Measurements from ENCODE around the gene WNT7B.

Gene WNT7B

GRCh38 chr22:45884201-45885062 lies 92.5 kb downstream of the WNT7B start:
- no peak for DNase-seq

- DNase-seq, result no peak
These were observed 93.2 kb downstream of the WNT7B start for GRCh38 chr22:45883811-45884170.

GRCh38 chr22:45882881-45883810 lies 93.8 kb downstream of the WNT7B start:
- DNase-seq, result no peak

- no peak for DNase-seq
These were observed 95.5 kb downstream of the WNT7B start for GRCh38 chr22:45881524-45881875.

- no peak for DNase-seq
These were observed 96.0 kb downstream of the WNT7B start for GRCh38 chr22:45880716-45881523.

- no peak for DNase-seq
These were observed 96.8 kb downstream of the WNT7B start for GRCh38 chr22:45880091-45880715.

GRCh38 chr22:45879552-45879949 lies 97.4 kb downstream of the WNT7B start:
- DNase-seq, result no peak

GRCh38 chr22:45878901-45879551 lies 97.9 kb downstream of the WNT7B start:
- no peak for DNase-seq

GRCh38 chr22:45878051-45878781 lies 98.7 kb downstream of the WNT7B start:
- no peak for DNase-seq

GRCh38 chr22:45877651-45878050 lies 99.3 kb downstream of the WNT7B start:
- DNase-seq, result no peak

- DNase-seq, result no peak
These were observed 100.0 kb downstream of the WNT7B start for GRCh38 chr22:45877036-45877380.

- DNase-seq, result no peak
These were observed 100.6 kb downstream of the WNT7B start for GRCh38 chr22:45876136-45877035.

- no peak for DNase-seq
These were observed 104.2 kb downstream of the WNT7B start for GRCh38 chr22:45872659-45873263.

GRCh38 chr22:45871721-45872120 lies 105.2 kb downstream of the WNT7B start:
- no peak for DNase-seq

Measured in stimulated activated CD4-positive, alpha-beta T cell treated with anti-CD3 and anti-CD28 coated beads, Interleukin-2, amount 100 ng/mL, for 24 hours (primary cell).